Gastrocnemius medialis (tissue), 4 donors: ENCODE results near the gene CD52.

Source experiments
- CTCF ChIP-seq, 5 experiments: fragments of 450-650 bp in 3 of 5; fragments of 200-600 bp in 2 of 5; sonication (generic) in 2 of 5; IDR thresholded peaks in 4 of 5; conservative IDR thresholded peaks in 1 of 5; 1 replicate in 4 of 5; 2 replicates in 1 of 5; pipeline ENCODE4 v1.5.1; 2016 to 2019; ENCODE audit warnings: antibody characterized with exemption in 5 of 5, mild to moderate bottlenecking in 3 of 5, moderate library complexity in 3 of 5
- POLR2A ChIP-seq, 2 donors: fragments of 450-650 bp; IDR thresholded peaks; one replicate each; pipeline ENCODE4 v1.6.1; 2017; ENCODE audit warnings: antibody characterized with exemption in 2 of 2, mild to moderate bottlenecking in 2 of 2, moderate library complexity in 2 of 2

- TF ChIP-seq CTCF (IDR thresholded peaks at IDR 0.05 in 4 of 5, conservative IDR thresholded peaks at IDR 0.05 in 1 of 5) (peak; percentile 60 to 90 (median 82)), POLR2A (IDR thresholded peaks at IDR 0.05) (peak in 1 of 2 donors; percentile 19)
Measured at GRCh38 chr1:26275580-26276431, 42.0 kb upstream of the CD52 start.
